HCT116 (cell line): ENCODE data around the gene B4GALNT4. TPM values are rescaled to one million over a fixed set of nuclear protein-coding genes. Genes with fewer than 3 reads are reported as not detected.

ENCODE experiments used
- ATAC-seq: fragments of 200-7000 bp; cut with Tn5 transposase; 2 replicates; pipeline ENCODE4 v1.9.1; 2020; ENCODE audit warnings: mild to moderate bottlenecking, moderate library complexity
- BruUV-seq: library from RNA; stranded (reverse); fragments of 400-500 nt; replicated peaks from 2 replicates; lab custom pipeline; 2021; lab: Mats Ljungman, UMichigan
- CTCF ChIA-PET: fragments of 300-600 bp; sonication (Branson Sonifier 250); formaldehyde crosslinking; loops from one replicate; lab custom pipeline; 2021; ENCODE audit warnings: antibody characterized with exemption; lab: Charles Lee
- POLR2A ChIA-PET: fragments of 300-600, 350-600 bp; sonication (Branson Sonifier 250); formaldehyde crosslinking; loops from one replicate; lab custom pipeline; 2021; ENCODE audit warnings: antibody characterized with exemption; lab: Charles Lee
- RAD21 ChIA-PET, 2 experiments: fragments of 300-600 bp; sonication (Branson Sonifier 250); formaldehyde crosslinking; loops; one replicate each; lab custom pipeline; 2023; ENCODE audit warnings: low total read pairs in 2 of 2; ENCODE audit not compliant: uncharacterized antibody in 2 of 2, unreplicated experiment in 2 of 2, low non-redundant PET in 1 of 2; lab: Charles Lee
- DNase-seq: peaks from one replicate; pipeline ENCODE4 v3.0.0-alpha.2; 2010; ENCODE audit warnings: low read depth, low spot score
- H2AFZ ChIP-seq: fragments of 200-600 bp; shearing (Covaris generic), sonication (generic); 2 replicates; pipeline ENCODE4 v1.6.1; 2017; ENCODE audit warnings: low read depth, mixed run types, mixed read lengths, antibody characterized with exemption, low read length; ENCODE audit not compliant: poor library complexity, severe bottlenecking
- H3K27ac ChIP-seq: 2 replicates; pipeline ENCODE4 v1.5.1; 2012; ENCODE audit warnings: low read depth, low read length
- H3K27me3 ChIP-seq: fragments of 200-600 bp; sonication (generic); 2 replicates; pipeline ENCODE4 v1.6.1; 2016; ENCODE audit warnings: mixed run types, low read length, mixed read lengths; ENCODE audit not compliant: insufficient read depth
- H3K36me3 ChIP-seq, 2 experiments: fragments of 200-500 bp in 1 of 2; fragments of 200-600 bp in 1 of 2; sonication (Bioruptor generic) in 1 of 2; sonication (generic) in 1 of 2; 2 replicates each; pipeline versions ENCODE4 v1.5.1 to v1.6.1; 2014 to 2016; ENCODE audit warnings: low read length in 2 of 2, inconsistent platforms in 1 of 2, mixed read lengths in 1 of 2, mixed run types in 1 of 2; ENCODE audit not compliant: insufficient read depth in 2 of 2, control insufficient read depth in 1 of 2
- H3K4me1 ChIP-seq, 2 experiments: fragments of 200-600 bp in 1 of 2; sonication (generic) in 1 of 2; 2 replicates each; pipeline versions ENCODE4 v1.5.1 to v1.6.1; 2012 to 2017; ENCODE audit warnings: low read length in 2 of 2, inconsistent platforms in 1 of 2, mild to moderate bottlenecking in 1 of 2, mixed read lengths in 1 of 2, mixed run types in 1 of 2, moderate library complexity in 1 of 2; ENCODE audit not compliant: insufficient read depth in 2 of 2, control insufficient read depth in 1 of 2
- H3K4me2 ChIP-seq: fragments of 200-600 bp; sonication (generic); 2 replicates; pipeline ENCODE4 v1.6.1; 2017; ENCODE audit warnings: mixed run types, low read length, mixed read lengths
- H3K4me3 ChIP-seq, 2 experiments: fragments of 200-600 bp in 1 of 2; sonication (generic) in 1 of 2; replicated peaks in 1 of 2; 2 replicates each; pipeline ENCODE4 v1.5.1; 2011 to 2016; ENCODE audit warnings: low read length in 2 of 2, control low read depth in 1 of 2, low read depth in 1 of 2, mild to moderate bottlenecking in 1 of 2, mixed read lengths in 1 of 2, mixed run types in 1 of 2
- H3K79me2 ChIP-seq: fragments of 200-600 bp; sonication (generic); 2 replicates; pipeline ENCODE4 v1.6.1; 2017; ENCODE audit warnings: mild to moderate bottlenecking, mixed run types, low read length, moderate library complexity, mixed read lengths; ENCODE audit not compliant: insufficient read depth
- H3K9ac ChIP-seq: fragments of 200-600 bp; sonication (generic); 2 replicates; pipeline ENCODE4 v1.6.1; 2016; ENCODE audit warnings: low read length, mixed read lengths
- H3K9me2 ChIP-seq: fragments of 200-600 bp; sonication (generic), shearing (Covaris generic); 2 replicates; pipeline ENCODE4 v1.6.1; 2017; ENCODE audit warnings: mixed run types, mild to moderate bottlenecking, moderate library complexity; ENCODE audit not compliant: insufficient read depth
- H3K9me3 ChIP-seq, 2 experiments: fragments of 200-500 bp in 1 of 2; fragments of 200-600 bp in 1 of 2; sonication (Bioruptor generic) in 1 of 2; sonication (generic) in 1 of 2; 2 replicates each; pipeline ENCODE4 v1.6.1; 2014 to 2017; ENCODE audit warnings: low read length in 2 of 2, mixed read lengths in 2 of 2, inconsistent platforms in 1 of 2, low read depth in 1 of 2, mild to moderate bottlenecking in 1 of 2, mixed run types in 1 of 2, moderate library complexity in 1 of 2; ENCODE audit not compliant: control insufficient read depth in 1 of 2, insufficient read depth in 1 of 2
- H4K20me1 ChIP-seq: fragments of 200-600 bp; sonication (generic), shearing (Covaris generic); 2 replicates; pipeline ENCODE4 v1.6.1; 2017; ENCODE audit warnings: mixed run types, mild to moderate bottlenecking, moderate library complexity; ENCODE audit not compliant: insufficient read depth
- CBX3 ChIP-seq: IDR thresholded peaks from 2 replicates; pipeline ENCODE4 v1.6.1; 2012; ENCODE audit warnings: low read depth
- EGR1 ChIP-seq: IDR thresholded peaks from 2 replicates; pipeline ENCODE4 v1.6.1; 2012; ENCODE audit warnings: low read depth
- ELF1 ChIP-seq: IDR thresholded peaks from 2 replicates; pipeline ENCODE4 v1.6.1; 2012; ENCODE audit warnings: low read depth, borderline replicate concordance
- EZH2 ChIP-seq: fragments of 200-600 bp; sonication (generic); IDR thresholded peaks from 2 replicates; pipeline ENCODE4 v1.6.1; 2017; ENCODE audit warnings: antibody characterized with exemption, mixed run types
- EZH2phosphoT487 ChIP-seq: fragments of 200-600 bp; IDR thresholded peaks from 2 replicates; pipeline ENCODE4 v1.6.1; 2018; ENCODE audit warnings: antibody characterized with exemption, borderline replicate concordance
- JUND ChIP-seq: IDR thresholded peaks from 2 replicates; pipeline ENCODE4 v1.6.1; 2012
- POLR2AphosphoS5 ChIP-seq: IDR thresholded peaks from 2 replicates; pipeline ENCODE4 v1.6.1; 2011; ENCODE audit warnings: mild to moderate bottlenecking, low read depth, low read length, moderate library complexity
- RAD21 ChIP-seq: IDR thresholded peaks from 2 replicates; pipeline ENCODE4 v1.6.1; 2012; ENCODE audit warnings: low read depth, mild to moderate bottlenecking
- TCF7L2 ChIP-seq: IDR thresholded peaks from 2 replicates; pipeline ENCODE4 v1.7.0; 2011; ENCODE audit warnings: borderline replicate concordance, inconsistent platforms; ENCODE audit not compliant: insufficient read depth, insufficient read length; ENCODE audit errors: extremely low read depth
- YY1 ChIP-seq: IDR thresholded peaks from 2 replicates; pipeline ENCODE4 v1.6.1; 2011; ENCODE audit warnings: low read length, low read depth, moderate library complexity, mild to moderate bottlenecking; ENCODE audit not compliant: insufficient replicate concordance; ENCODE audit errors: extremely low read depth
- ZFX ChIP-seq: fragments of 450-650 bp; IDR thresholded peaks from 2 replicates; pipeline ENCODE4 v1.6.1; 2017
- ZNF274 ChIP-seq: fragments of 200-500 bp; sonication (Bioruptor generic); IDR thresholded peaks from 2 replicates; pipeline ENCODE4 v1.6.1; 2014; ENCODE audit warnings: mild to moderate bottlenecking, low read depth, low read length, inconsistent platforms
- intact Hi-C: fragments of 100-400 bp; cut with micrococcal nuclease; formaldehyde crosslinking; loops from 2 replicates; pipeline ENCODE4 v1.10.0; 2022
- total RNA-seq: library from RNA; stranded (reverse); gene quantifications from one replicate; pipeline ENCODE4 v1.2.1, GENCODE V29; 2021; ENCODE audit not compliant: unreplicated experiment

Gene B4GALNT4
- total RNA-seq, 1 experiment from 2014 or later = 54.3 TPM

DNA sequence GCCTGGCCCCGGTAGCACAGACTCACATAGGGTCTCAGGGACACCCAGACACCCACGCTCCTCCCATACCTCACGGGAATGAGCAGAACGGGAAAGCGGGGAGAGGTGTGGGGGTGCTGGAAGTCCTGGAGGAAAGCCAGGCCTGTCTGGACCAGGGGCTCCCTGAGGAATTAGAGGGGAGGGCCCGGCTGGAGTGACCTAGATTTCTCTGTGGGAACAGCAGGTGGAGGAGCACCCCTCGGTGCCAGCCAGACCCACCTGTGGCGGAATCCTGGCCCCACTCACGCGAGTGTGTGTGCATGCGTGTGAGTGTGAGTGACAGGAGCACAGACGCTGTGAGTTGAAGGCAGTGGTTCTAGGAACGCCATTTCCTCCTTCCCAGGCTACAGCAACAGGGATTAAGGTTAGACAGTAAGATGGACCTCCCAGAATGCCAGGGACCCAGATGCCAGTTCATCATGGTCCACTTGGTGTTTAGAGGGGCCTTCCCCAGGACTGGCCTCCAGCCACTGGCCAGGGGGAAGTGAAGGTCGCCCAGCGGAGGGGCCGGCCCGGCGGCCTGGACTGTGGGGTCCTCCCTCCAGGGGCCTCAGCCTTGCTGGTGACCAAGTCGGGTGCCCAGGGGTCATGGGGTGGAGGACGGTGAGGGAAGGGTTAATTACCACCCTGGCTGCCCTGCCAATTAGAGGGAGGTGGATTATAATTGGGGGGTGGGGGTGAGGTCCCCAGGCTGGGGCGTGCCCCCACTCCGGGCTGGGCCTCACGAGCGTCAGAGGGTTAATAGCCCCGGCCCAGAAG is 25.8 kb downstream of the B4GALNT4 start:
- ATAC-seq = no peak
- H3K9ac ChIP-seq = peak overlapping the region; percentile 88
- no peak for DNase-seq
- H3K9me3 ChIP-seq = no peaks in the 10 kb centered on the region
- no peak overlapping the region for H2AFZ ChIP-seq
- H3K36me3 ChIP-seq = peaks cover 7 to 33% of the 10 kb centered on the region in 2 experiments; a peak in 3 of 4 replicates
- H3K27ac ChIP-seq = peak overlapping the region; percentile 98
- H3K4me2 ChIP-seq = peak overlapping the region; percentile 99
- ChIA-PET POLR2A (no interaction called here), CTCF (no interaction called here), RAD21 (no interaction called here)
- peaks cover 30 to 48% of the 10 kb centered on the region in 2 experiments for H3K4me1 ChIP-seq
- BruUV-seq = TSS peak; percentile 73
- peaks cover 37% of the 10 kb centered on the region for H3K79me2 ChIP-seq
- H4K20me1 ChIP-seq = no peaks in the 10 kb centered on the region
- intact Hi-C loops = loop anchor here (1.0 to 10.0 kb wide), 3 partner anchors 53 to 112 kb away; partner anchors contain the start of genes IFITM2 and RNH1
- TF ChIP-seq TCF7L2 (no peak), EGR1 (no peak), YY1 (no peak), ZFX (no peak), ELF1 (no peak), POLR2AphosphoS5 (no peak), JUND (no peak), EZH2 (no peak), EZH2phosphoT487 (no peak), ZNF274 (no peak), CBX3 (no peak), RAD21 (no peak)
- H3K27me3 ChIP-seq = no peaks in the 10 kb centered on the region
- H3K9me2 ChIP-seq = no peaks in the 10 kb centered on the region
- peak overlapping the region; percentile 80 to 90 for H3K4me3 ChIP-seq
